CD4-positive, alpha-beta T cell treated with Interleukin-4 for 4 hours (primary cell): ENCODE measurements around the gene CHRM4.

Source experiments
- DNase-seq: peaks from one replicate; pipeline ENCODE4 v3.0.0-alpha.2; 2020

The CHRM4 gene

DNA sequence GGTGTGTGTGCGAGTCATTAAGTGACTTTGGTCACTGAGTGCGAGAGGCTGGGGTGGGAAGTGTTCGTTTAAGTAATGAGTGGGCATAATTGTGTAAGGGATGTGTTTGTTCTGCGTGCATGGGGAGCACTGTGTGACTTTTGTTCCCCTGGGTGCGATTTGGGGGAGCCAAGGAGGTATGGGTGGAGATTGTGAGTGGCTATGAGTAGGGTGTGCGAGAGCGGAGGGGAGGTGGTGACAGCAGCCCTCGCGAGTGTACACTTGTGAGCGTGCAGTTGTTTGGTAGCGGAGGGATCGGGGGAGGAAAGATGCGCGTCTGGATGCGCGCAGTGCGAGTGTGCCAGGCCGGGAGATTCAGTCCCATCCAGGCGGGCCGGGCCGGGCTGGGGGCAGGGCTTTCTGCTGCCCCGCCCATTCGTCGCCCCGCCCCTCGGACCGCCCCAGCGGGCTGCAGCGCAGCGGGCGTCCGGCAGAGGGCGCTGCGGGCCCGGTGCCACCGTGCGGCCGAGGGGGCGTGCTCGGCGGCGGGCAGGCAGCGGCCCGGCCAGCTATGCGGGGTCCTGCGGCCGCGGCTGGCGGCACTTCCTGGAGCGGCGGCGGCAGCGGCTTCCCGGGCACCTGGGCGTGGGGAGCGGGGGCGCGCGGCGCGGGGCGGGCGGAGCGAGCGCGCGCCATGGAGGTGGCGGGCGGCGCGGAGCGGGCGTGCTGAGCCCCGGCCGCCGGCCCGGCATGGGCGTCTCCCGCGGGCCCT, 44.5 kb downstream of the CHRM4 start, which contains the start of gene DGKZ:
Gene DGKZ, plus strand, starts transcription at position 578 of the 751 bp plus-strand sequence. CDS start 197 bp downstream, outside the sequence.
- peak; percentile 86 for DNase-seq

- DNase-seq, result no peak
Observed at GRCh38 chr11:46345881-46346484, 45.6 kb downstream of the CHRM4 start.

DNA sequence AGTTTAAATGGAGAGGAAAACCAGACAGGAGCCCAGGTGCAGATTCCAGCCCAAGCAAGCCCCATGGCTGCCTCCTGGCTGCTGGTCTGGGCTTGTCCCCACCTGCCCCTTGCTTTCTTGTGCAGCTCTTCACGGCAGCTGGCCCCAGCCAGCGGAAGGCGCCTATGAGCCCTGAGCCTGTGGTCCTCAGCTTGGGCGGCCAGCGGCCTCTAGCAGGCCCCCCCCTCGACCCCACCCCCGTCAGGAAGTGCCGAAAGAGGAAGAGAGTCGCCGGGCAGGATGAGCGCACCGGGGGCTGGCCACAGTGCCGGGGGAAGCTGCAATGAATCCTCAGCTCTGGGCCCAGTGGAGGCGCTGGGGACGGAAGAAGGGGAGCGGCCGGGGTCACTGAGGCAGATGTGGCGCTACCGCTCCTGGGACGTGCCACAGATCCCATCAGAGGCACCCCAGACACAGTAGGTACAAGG, 46.4 kb downstream of the CHRM4 start:
- DNase-seq, result no peak

DNA sequence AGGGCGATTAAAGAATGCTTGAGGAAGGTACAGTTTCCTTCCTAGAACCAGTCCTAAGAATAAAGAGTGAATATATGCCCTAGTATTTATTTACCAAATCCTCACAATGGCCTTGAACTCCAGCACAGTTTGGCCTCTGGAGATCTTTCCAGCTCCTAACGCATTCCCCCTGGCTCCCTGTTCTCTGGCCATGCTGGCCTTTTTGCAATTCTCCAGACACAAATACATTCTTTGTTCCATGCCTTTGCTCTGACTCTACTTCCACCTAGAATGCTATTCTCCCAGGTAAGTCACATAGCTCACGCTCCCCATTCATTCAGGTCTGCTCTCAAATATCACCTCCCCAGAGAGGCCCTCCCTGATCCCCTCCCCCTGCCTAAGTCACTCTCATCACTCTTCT, 48.1 kb downstream of the CHRM4 start:
- no peak for DNase-seq

DNA sequence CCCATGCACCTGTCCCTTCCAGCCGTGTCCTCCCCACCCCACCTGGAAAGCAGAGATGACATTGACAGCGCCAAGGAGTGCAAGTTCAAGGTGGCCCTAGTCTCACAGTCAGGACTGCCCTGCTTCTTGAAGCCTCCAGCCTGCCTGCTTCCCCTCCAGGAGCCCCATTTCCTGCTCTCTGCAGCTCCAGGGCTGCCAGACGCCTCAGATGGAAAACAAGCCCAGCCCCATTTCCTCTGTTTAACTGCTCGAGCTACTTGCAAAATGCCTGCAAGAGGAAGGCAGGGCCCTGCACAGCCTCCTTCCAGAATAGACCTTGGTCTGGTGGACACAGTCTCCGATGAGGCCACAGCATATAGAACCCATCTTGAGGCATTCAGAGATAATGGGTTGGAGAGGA, 49.3 kb downstream of the CHRM4 start:
- DNase-seq, result no peak

GRCh38 chr11:46341454-46341853, 50.1 kb downstream of the CHRM4 start:
- no peak for DNase-seq

GRCh38 chr11:46339816-46340215, 51.8 kb downstream of the CHRM4 start:
- no peak for DNase-seq

GRCh38 chr11:46338988-46339666, 52.4 kb downstream of the CHRM4 start:
- DNase-seq, result no peak

- DNase-seq, result no peak
Observed at GRCh38 chr11:46338636-46338987, 53.0 kb downstream of the CHRM4 start.

DNA sequence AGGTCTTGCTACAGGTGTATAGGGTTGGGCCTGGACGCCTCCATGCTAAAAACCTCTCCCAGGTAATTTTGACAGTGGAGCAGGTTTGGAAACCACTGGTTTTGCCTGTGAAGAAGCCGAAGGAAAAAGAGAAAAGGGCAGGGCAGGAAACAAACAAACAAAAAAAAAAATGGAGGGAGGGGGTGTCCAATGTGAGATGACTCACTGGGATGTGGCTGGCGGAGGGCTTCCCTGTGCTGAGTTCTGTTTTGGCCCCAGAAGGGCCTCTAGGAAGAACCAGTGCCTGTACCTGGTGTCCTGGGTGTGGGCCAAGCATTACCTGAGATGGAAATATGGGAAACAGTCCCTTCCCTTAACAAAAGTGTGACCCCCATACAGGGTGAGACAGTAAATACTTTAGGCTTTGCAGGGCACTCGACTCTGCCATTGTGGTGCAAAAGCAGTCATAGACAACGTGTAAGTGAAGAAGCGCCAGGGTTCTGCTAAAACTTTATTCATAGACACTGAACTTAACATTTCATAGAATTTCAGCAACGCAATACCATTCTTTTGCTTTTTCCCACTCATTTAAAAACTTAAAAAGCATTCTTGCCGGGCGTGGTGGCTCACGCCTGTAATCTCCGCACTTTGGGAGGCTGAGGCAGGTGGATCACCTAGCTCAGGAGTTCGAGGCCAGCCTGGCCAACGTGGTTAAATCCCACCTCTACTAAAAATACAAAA, 53.8 kb downstream of the CHRM4 start:
- no peak for DNase-seq

- no peak for DNase-seq
Observed at GRCh38 chr11:46336563-46337180, 54.9 kb downstream of the CHRM4 start.

DNA sequence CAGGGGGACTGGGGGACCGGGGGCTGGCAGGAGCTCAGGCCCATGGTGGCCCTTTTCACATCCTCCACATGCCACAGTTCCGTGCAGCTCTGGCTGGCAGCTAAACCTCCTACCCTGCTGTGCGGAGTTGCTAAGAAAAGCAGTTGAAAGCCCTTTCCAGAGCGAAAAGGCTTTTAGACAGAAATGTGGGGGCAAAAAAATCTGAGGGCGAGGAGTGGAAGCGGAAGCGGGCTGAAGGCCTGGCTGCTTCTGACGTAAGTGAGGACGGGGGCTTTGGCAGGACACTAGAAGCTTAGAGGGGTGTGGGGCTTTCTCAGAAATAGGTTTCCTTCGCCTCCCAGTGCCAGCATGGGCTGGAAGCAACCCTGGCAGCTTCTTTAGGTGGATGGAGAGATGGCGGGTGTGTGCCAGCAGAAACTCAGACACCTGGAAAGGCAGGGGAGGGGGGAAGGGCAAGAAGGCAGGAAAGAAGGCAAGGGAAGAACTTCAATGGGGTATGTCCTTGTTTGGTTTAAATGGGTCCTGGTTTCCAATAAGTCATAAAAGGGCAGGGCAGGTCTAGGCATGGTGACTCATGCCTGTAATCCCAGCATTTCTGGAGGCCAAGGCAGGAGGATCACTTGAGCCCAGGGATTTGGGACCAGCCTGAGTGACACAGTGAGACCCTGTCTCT, 55.5 kb downstream of the CHRM4 start:
- DNase-seq, result no peak

GRCh38 chr11:46335271-46335670, 56.3 kb downstream of the CHRM4 start:
- no peak for DNase-seq

GRCh38 chr11:46334211-46334610, 57.4 kb downstream of the CHRM4 start:
- DNase-seq, result no peak
